Measurements from ENCODE around the gene TMEM132A. TPM values are rescaled to one million over a fixed set of nuclear protein-coding genes. Genes with fewer than 3 reads are reported as not detected.

The TMEM132A gene
- total RNA-seq, 1 donor from 2014 or later: 2.3 TPM

DNA sequence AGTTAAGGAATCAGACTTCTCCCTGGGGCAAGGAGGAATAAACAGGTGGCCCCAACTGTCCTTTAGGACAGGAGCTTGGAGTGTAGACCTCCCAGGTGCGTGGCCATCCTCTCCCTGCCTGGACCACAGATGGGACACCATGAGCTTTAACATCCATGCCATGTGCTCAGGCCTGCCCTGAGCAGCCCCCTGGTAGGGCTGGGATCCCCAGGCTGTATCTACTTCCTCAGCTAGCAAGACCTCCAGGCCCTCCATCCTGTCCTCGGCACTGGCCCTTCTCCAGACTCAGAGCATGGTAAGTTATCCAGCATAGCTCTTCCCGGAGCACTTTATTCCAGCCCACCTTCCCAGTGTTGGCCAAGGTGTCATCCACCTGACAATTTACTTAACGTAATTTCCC lies 53.0 kb downstream of the TMEM132A start:
- Mint-ChIP-seq H3K9me3 (peaks cover 3% of the 10 kb centered on the region), H3K27me3 (no peaks in the 10 kb centered on the region), H3K27ac (peak overlapping the region; percentile 95), H3K4me3 (peak overlapping the region; percentile 90), H3K36me3 (ENCODE audit: low read depth) (peaks cover 75% of the 10 kb centered on the region), H3K4me1 (peaks cover 57% of the 10 kb centered on the region)
- peak; percentile 62 for DNase-seq
- intact Hi-C loops (cut with micrococcal nuclease): no loop called here

DNA sequence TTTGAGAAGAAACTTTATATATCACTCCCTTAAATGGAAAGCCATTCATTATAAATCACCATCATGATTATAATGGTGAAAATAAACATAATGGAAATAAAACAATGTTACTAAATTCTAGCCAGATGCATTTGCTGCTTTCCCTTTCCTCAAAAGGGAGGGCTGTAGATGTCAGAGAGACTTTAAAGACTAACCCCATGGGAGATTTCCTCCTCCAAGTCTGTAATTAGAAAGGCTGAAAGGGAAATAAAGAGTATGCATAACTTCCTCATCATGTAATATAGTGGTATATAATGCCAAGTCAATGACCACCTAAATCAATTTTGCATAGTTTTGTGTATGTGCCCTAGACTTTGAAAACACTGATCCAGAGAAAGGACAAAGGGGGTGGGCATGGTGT lies 53.6 kb downstream of the TMEM132A start:
- peaks cover 75% of the 10 kb centered on the region for H3K36me3 Mint-ChIP-seq (ENCODE audit: low read depth)
- H3K9me3 Mint-ChIP-seq: peaks cover 3% of the 10 kb centered on the region
- peak overlapping the region; percentile 90 for H3K4me3 Mint-ChIP-seq
- intact Hi-C loops (cut with micrococcal nuclease): loop anchor here (1.0 to 2.0 kb wide), 6 partner anchors 8 to 135 kb away; partner anchors contain the start of gene TMEM109
- peaks cover 63% of the 10 kb centered on the region for H3K4me1 Mint-ChIP-seq
- no peak for DNase-seq
- H3K27me3 Mint-ChIP-seq: no peaks in the 10 kb centered on the region
- peak overlapping the region; percentile 95 for H3K27ac Mint-ChIP-seq

DNA sequence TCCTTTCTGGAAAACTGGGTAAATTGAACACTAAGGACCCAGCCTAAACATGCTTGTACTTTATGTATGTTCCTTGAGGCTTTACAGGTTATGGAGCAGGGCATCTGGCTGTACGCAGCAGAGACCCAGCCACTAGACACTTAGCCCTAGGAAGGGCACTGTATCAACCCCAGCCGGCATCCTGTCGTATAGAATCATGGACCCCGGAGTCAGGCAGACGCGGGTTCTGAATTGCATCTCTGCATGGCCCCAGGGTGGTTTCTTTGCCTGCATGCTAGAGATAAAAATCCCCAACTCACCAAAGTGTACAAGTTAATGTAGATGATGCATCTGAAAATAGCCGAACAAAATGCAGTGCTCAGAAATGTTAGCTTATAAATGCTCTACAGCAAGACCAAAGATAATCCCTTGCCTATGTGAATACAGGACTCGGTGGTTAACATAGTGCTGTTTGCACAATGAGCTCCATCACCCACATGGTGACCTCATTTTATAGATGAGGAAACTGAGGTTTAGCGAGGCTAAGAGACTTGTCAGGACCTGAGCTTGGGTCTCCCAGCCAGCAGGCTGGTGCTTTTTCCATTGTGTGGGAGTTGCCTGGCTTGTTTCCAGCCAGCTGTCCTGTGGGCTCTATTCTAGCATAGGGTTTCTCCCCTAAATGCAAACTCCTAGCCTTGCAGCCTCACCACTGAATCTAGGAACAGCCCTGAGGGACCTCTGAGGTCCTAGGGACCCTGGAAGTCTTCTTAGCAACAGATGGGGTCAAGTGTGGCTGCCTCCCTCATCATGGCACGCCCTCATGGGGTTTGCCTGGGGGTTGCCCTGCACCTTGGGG lies 54.5 kb downstream of the TMEM132A start:
- Mint-ChIP-seq H3K27ac (peak overlapping the region; percentile 95), H3K36me3 (ENCODE audit: low read depth) (peaks cover 77% of the 10 kb centered on the region), H3K4me3 (peak overlapping the region; percentile 90), H3K4me1 (peaks cover 72% of the 10 kb centered on the region), H3K27me3 (no peaks in the 10 kb centered on the region), H3K9me3 (peaks cover 3% of the 10 kb centered on the region)
- intact Hi-C loops (cut with micrococcal nuclease): loop anchor here (1.0 to 2.0 kb wide), 6 partner anchors 8 to 134 kb away; partner anchors contain the start of gene TMEM109
- DNase-seq: peak; percentile 84

DNA sequence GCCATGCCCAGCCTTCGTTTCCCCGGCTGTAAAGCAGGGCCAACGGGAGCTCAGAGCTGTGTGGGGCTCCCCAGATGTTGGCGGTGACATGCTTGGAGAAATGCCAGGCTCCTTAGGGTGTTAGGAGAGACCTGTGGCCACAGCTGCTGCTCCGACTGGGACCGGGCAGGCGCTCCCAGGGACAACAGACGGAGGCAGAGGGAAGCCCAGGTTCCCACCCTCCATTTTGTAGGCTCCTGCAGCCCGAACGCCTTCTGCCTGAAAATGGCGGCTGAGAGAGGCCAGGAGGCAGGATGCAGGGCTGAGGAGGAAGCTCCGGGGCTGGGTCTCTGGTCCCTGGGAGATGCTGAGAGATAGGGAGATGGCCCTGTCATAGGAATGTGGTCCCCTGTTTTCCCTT lies 57.3 kb downstream of the TMEM132A start:
- Mint-ChIP-seq H3K27me3 (no peaks in the 10 kb centered on the region), H3K27ac (peak overlapping the region; percentile 94), H3K36me3 (ENCODE audit: low read depth) (peaks cover 76% of the 10 kb centered on the region), H3K4me3 (peak overlapping the region; percentile 84), H3K9me3 (peaks cover 2% of the 10 kb centered on the region), H3K4me1 (peaks cover 83% of the 10 kb centered on the region)
- DNase-seq: peak; percentile 78
- intact Hi-C loops (cut with micrococcal nuclease): no loop called here

DNA sequence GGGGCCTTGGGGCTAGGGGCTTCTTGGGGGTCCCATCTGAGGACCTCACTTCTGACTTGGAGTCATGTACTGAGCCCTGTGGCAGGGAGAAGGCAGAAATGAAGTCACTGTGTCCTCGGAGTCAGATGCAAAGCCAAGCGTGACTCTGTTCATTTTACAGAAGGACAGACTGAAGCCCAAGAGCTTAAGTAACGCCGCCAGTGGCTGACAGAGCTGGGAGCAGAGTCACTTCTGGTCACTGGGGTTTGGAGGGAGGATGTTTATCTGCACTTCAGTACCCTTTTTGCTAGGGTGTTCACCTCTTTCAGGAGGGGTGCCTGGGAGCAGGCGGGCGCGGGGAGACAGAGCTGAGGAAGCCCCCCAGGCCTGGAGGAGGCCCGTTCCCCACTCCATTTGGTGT lies 57.9 kb downstream of the TMEM132A start:
- peak; percentile 80 for DNase-seq
- H3K27me3 Mint-ChIP-seq: no peaks in the 10 kb centered on the region
- H3K4me3 Mint-ChIP-seq: peak overlapping the region; percentile 84
- peaks cover 76% of the 10 kb centered on the region for H3K36me3 Mint-ChIP-seq (ENCODE audit: low read depth)
- peaks cover 85% of the 10 kb centered on the region for H3K4me1 Mint-ChIP-seq
- H3K9me3 Mint-ChIP-seq: no peaks in the 10 kb centered on the region
- intact Hi-C loops (cut with micrococcal nuclease): no loop called here
- peak overlapping the region; percentile 94 for H3K27ac Mint-ChIP-seq

DNA sequence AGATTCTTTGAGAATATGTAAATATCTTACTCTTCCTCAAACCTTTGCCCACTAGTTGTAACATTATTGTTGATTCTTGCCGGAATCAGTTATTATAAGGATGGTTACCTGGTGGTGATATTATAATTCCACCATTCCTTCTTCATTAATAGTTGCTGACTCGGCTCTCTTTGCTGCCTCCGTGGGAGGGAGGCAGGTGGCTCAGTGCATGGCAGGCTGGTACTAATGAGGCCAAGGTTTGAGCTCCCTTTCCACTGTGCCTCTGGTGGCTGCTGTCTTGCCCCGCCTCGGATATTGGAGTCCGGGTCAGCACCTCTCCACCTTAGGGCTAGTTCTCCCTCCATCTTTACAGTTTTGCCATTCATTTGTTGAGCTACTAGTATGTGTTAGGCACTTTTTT lies 59.9 kb downstream of the TMEM132A start:
- peaks cover 80% of the 10 kb centered on the region for H3K36me3 Mint-ChIP-seq (ENCODE audit: low read depth)
- H3K9me3 Mint-ChIP-seq: no peaks in the 10 kb centered on the region
- peaks cover 86% of the 10 kb centered on the region for H3K4me1 Mint-ChIP-seq
- DNase-seq: peak; percentile 66
- peak overlapping the region; percentile 94 for H3K27ac Mint-ChIP-seq
- peak overlapping the region; percentile 84 for H3K4me3 Mint-ChIP-seq
- intact Hi-C loops (cut with micrococcal nuclease): no loop called here
- no peaks in the 10 kb centered on the region for H3K27me3 Mint-ChIP-seq

DNA sequence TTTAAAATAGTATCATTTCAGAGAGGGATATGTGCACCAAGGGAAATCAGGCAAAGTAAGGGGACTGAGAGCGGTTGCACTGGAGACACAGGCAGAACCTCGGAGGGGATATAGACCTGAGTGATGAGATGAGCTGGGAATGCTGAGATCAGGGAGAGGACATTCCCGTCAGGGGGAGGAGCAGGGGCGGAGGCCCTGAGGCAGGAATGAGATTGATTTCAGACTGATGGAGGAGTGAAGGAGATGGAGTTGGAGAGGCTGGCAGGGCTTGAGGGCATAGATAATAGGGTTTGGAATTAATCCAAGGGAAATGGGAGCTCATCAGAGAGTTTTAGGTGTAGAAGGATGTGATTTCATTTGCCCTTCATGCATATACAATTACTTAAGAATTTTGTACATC lies 60.4 kb downstream of the TMEM132A start:
- H3K4me1 Mint-ChIP-seq: peaks cover 89% of the 10 kb centered on the region
- no peaks in the 10 kb centered on the region for H3K27me3 Mint-ChIP-seq
- peak overlapping the region; percentile 94 for H3K27ac Mint-ChIP-seq
- DNase-seq: peak; percentile 66
- H3K36me3 Mint-ChIP-seq (ENCODE audit: low read depth): peaks cover 83% of the 10 kb centered on the region
- no peaks in the 10 kb centered on the region for H3K9me3 Mint-ChIP-seq
- H3K4me3 Mint-ChIP-seq: peak overlapping the region; percentile 84
- intact Hi-C loops (cut with micrococcal nuclease): no loop called here

DNA sequence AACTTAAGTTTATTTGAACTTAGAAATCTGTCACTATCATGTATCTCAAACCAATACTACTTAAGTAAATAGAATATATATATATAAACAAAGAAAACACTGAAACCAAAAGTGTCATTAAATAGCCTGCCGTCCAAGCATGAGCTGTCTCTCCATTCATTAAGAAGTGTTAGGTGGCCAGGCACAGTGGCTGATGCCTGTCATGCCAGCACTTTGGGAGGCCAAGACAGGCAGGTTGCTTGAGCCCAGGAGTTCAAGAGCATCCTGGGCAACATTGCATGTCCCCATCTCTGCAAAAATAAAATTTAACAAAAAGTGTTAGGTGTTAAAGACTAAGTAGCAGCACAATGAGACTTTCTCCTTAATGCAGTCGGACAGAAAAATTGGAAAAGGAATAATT lies 61.2 kb downstream of the TMEM132A start:
- Mint-ChIP-seq H3K4me3 (peak overlapping the region; percentile 84), H3K9me3 (no peaks in the 10 kb centered on the region), H3K27ac (peak overlapping the region; percentile 94), H3K4me1 (peaks cover 87% of the 10 kb centered on the region), H3K36me3 (ENCODE audit: low read depth) (peaks cover 83% of the 10 kb centered on the region), H3K27me3 (no peaks in the 10 kb centered on the region)
- intact Hi-C loops (cut with micrococcal nuclease): no loop called here
- DNase-seq: peak; percentile 68

DNA sequence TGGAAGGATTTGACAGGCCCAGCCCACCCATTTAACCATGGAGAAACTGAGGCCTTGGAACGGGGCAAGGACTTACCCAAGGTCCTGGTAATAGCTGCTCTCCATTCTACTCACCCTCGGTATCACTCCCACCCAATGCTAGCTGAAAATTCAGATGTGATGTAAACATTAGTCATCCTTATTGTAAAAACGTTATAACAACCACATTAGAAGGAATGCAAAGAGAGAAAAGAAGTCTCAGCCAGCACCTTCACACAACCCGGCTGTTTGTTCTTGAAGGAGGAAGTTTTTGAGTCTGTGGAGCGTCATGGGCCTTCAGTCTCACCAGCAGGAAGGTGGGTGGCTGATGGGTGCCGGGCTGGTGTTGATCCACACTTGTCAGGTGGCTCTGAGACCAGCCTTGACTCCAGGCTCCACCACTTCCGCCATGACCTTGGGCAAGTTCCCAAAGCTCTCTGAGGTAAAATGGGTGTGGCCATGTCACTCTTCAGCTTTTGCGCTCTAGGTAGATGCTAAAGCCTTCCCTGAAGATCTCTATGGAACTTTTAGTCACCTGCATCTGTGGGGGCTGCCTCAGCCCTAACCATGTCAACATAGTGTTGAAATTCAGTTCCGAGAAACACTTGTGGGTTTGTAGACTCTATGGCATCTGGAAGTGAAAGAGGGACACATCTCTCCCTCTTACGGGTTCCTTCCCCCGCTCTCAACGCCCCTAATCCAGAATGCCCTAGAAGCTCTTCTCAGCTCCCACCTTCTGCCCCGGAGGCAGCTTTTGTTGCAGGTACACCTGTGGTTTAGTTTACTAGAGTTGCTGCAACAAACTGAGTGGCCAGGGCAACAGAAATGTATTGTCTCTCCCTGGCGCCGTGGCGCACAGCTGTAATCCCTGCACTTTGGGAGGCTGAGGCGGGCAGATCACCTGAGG lies 62.0 kb downstream of the TMEM132A start:
- DNase-seq: peak; percentile 95
- peak overlapping the region; percentile 84 for H3K4me3 Mint-ChIP-seq
- H3K36me3 Mint-ChIP-seq (ENCODE audit: low read depth): peaks cover 82% of the 10 kb centered on the region
- intact Hi-C loops (cut with micrococcal nuclease): loop anchor here (1.0 to 2.0 kb wide), 8 partner anchors 8 to 131 kb away; partner anchors contain the start of gene TMEM109
- H3K9me3 Mint-ChIP-seq: no peaks in the 10 kb centered on the region
- H3K4me1 Mint-ChIP-seq: peaks cover 88% of the 10 kb centered on the region
- peak overlapping the region; percentile 94 for H3K27ac Mint-ChIP-seq
- no peaks in the 10 kb centered on the region for H3K27me3 Mint-ChIP-seq

Other genes starting within 250 kb of the TMEM132A start
- not detected in 2 replicates for gene MS4A8, start 224.8 kb upstream of the TMEM132A start, total RNA-seq
- gene MS4A18, start 199.7 kb upstream of the TMEM132A start, total RNA-seq: not detected in 2 replicates
- gene MS4A15, start 167.6 kb upstream of the TMEM132A start, total RNA-seq: not detected in 2 replicates
- not detected in 2 replicates for gene MS4A10, start 139.1 kb upstream of the TMEM132A start, total RNA-seq
- gene CCDC86, start 82.3 kb upstream of the TMEM132A start, total RNA-seq: 90.0 and 91.3 TPM in 2 replicates
- 0.14 and 0.19 TPM in 2 replicates for gene PTGDR2, start 68.5 kb upstream of the TMEM132A start, total RNA-seq
- not detected in 2 replicates for gene ZP1, start 56.9 kb upstream of the TMEM132A start, total RNA-seq
- 219 TPM in 2 replicates for gene PRPF19, start 17.9 kb upstream of the TMEM132A start, total RNA-seq
- gene TMEM109, start 10.3 kb upstream of the TMEM132A start, total RNA-seq: 144 and 147 TPM in 2 replicates
- 3.0 and 4.0 TPM in 2 replicates for gene SLC15A3, start 27.7 kb downstream of the TMEM132A start, total RNA-seq
- gene CD6, start 47.2 kb downstream of the TMEM132A start, total RNA-seq: 416 and 421 TPM in 2 replicates
- 368 and 385 TPM in 2 replicates for gene CD5, start 178.0 kb downstream of the TMEM132A start, total RNA-seq
- gene VPS37C, start 237.0 kb downstream of the TMEM132A start, total RNA-seq: 13.3 and 13.7 TPM in 2 replicates

Data from activated CD4-positive, alpha-beta T cell treated with anti-CD3 and anti-CD28 coated beads, Interleukin-2, amount 10 ng/mL, durations not matched to agents 24 days and 14 days (primary cell).